ENCODE data around the gene CDON.

CDON gene

GRCh38 chr11:126082251-126083109 lies 19.8 kb upstream of the CDON start:
- no peak for DNase-seq (ENCODE audit: low spot score)

- DNase-seq (ENCODE audit: low spot score): no peak
Observed at GRCh38 chr11:126081915-126082250, 19.2 kb upstream of the CDON start.

GRCh38 chr11:126080161-126080941 lies 17.7 kb upstream of the CDON start:
- no peak for DNase-seq (ENCODE audit: low spot score)

GRCh38 chr11:126079621-126080124 lies 17.0 kb upstream of the CDON start:
- no peak for DNase-seq (ENCODE audit: low spot score)

GRCh38 chr11:126076641-126077040 lies 14.0 kb upstream of the CDON start:
- no peak for DNase-seq (ENCODE audit: low spot score)

GRCh38 chr11:126072801-126073594 lies 10.3 kb upstream of the CDON start:
- no peak for DNase-seq (ENCODE audit: low spot score)

- DNase-seq (ENCODE audit: low spot score): no peak
Observed at GRCh38 chr11:126072141-126072741, 9.6 kb upstream of the CDON start.

GRCh38 chr11:126063507-126063852 lies 814 bp upstream of the CDON start:
- DNase-seq (ENCODE audit: low spot score): no peak

GRCh38 chr11:126061707-126062678 lies 673 bp downstream of the CDON start:
- DNase-seq (ENCODE audit: low spot score): no peak

- no peak for DNase-seq (ENCODE audit: low spot score)
Observed at GRCh38 chr11:126060757-126061171, 1.9 kb downstream of the CDON start.

- no peak for DNase-seq (ENCODE audit: low spot score)
Observed at GRCh38 chr11:126059238-126059781, 3.4 kb downstream of the CDON start.

GRCh38 chr11:126058105-126058874 lies 4.4 kb downstream of the CDON start:
- no peak for DNase-seq (ENCODE audit: low spot score)

- no peak for DNase-seq (ENCODE audit: low spot score)
Observed at GRCh38 chr11:126054882-126055281, 7.8 kb downstream of the CDON start.

GRCh38 chr11:126054408-126054807 lies 8.3 kb downstream of the CDON start:
- DNase-seq (ENCODE audit: low spot score): no peak

GRCh38 chr11:126053415-126054286 lies 9.0 kb downstream of the CDON start:
- DNase-seq (ENCODE audit: low spot score): no peak

GRCh38 chr11:126051117-126051516 lies 11.5 kb downstream of the CDON start:
- DNase-seq (ENCODE audit: low spot score): no peak

GRCh38 chr11:126049159-126049558 lies 13.5 kb downstream of the CDON start:
- DNase-seq (ENCODE audit: low spot score): no peak

GRCh38 chr11:126048197-126048596 lies 14.5 kb downstream of the CDON start:
- DNase-seq (ENCODE audit: low spot score): no peak
